DMS53 treated with DMSO at 0.1 percent for 48 hours (cell line): ENCODE measurements around the gene NAP1L4.
"Not testable (repeated sequence)": the region's sequence is repeated elsewhere in the genome, so short reads cannot be mapped to it uniquely, and the experiment has no call there.

Source experiments
- DNase-seq: peaks from one replicate; lab custom pipeline; 2025; ENCODE audit not compliant: unreplicated experiment; lab: John Stamatoyannopoulos, UW

NAP1L4 gene

GRCh38 chr11:2940147-2940920 lies 51.8 kb downstream of the NAP1L4 start:
- peak; percentile 86 for DNase-seq

- DNase-seq, result not testable (repeated sequence)
Observed at GRCh38 chr11:2938458-2939418, 53.4 kb downstream of the NAP1L4 start.

DNA sequence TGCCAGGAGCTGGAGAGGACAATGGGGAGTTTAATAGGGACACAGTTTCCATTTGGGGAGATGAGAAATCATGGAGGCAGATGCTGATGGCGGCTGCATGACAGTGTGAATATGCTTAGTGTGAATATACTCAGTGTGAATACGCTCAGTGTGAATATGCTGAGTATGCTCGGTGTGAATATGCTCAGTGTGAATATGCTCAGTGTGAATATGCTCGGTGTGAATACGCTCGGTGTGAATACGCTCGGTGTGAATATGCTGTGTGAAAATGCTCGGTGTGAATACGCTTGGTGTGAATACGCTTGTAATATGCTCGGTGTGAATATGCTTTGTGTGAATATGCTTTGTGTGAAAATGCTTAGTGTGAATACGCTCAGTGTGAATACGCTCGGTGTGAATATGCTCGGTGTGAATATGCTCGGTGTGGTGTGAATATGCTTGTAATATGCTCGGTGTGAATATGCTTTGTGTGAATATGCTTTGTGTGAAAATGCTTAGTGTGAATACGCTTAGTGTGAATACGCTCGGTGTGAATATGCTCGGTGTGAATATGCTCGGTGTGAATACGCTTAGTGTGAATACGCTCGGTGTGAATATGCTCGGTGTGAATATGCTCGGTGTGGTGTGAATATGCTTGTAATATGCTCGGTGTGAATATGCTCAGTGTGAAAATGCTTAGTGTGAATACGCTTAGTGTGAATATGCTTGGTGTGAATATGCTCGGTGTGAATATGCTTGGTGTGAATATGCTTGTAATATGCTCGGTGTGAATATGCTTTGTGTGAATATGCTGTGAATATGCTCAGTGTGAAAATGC lies 54.3 kb downstream of the NAP1L4 start:
- DNase-seq, result not testable (repeated sequence)

DNA sequence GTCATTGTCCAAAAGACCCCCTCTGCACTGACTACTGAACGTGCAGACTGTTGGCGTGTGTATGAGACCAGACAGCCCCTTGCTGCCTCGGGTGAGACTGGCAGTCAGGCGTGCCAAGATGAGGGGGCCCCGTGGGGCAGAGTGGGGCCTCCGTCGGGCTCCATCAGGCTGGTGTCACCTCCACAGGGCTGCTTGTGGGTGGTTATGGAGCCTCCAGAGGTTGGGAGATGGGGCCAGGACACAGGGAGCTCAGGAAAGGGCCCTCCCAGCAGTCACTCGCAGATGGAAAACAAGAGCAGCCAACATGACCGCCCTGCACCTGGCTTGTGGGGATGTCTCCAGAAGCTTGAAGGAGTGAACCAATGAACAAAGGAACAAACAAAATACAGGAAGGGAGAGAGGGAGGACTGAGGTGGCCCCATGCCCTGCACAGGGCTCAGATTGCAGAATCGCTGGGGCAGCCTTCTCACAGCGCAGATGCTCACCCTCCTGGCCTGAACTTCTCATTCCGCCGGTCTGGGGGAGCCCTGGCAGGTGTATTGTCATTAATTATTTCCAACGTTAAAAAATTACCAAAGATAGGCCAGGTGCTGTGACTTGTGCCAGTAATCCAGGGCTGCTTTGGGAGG lies 57.4 kb downstream of the NAP1L4 start:
- no peak for DNase-seq

GRCh38 chr11:2934021-2934550 lies 58.0 kb downstream of the NAP1L4 start:
- DNase-seq, result no peak

- DNase-seq, result peak; percentile 78
Observed at GRCh38 chr11:2933375-2934020, 58.6 kb downstream of the NAP1L4 start.

- DNase-seq, result peak; percentile 19
Observed at GRCh38 chr11:2932850-2933251, 59.3 kb downstream of the NAP1L4 start.

DNA sequence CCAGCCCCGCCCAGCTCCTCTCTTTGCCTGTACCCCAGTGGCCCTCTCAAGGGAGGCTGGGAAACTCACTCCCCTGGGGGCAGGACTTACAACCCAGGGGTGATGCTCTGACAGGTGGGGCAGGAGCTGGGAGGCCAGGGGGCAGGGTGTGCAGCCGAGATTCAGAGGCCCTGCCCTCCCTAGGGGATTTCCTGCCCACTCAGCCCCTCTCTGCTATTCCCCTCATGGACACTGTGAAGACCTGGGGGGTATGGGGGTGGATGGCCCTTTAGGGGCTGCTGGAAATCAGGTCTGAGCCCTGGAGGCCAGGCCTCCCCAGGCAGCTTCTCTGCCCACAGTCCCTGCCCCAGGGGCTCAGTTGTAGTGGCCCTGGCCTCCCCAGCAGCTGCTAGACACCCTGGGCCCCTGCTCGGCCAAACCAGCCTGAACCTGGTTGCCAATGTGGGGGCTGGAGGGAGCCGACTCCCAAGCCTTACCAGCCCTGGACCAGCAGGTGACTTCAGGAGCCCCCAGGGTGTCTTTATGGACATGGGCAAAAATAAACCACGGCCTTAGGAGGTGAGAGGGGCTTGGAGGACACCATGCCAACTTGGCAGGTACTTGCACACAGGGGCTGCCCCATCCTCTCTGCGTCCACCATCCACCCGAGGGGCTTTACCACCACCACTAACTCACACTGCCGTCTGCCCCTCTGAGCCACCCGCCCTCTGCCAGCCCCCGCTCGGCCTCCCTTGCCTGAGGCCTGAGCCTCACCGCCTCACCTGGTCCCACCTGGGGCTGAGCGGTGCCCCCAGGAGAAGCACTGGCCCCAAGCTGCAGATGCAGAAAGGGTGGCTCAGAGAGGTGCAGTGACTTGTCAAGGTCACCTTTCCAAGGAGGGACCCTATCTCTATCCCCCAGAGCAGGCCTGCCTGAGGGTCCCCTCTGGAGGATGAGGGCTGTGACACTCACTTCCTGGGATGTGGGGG lies 60.1 kb downstream of the NAP1L4 start:
- DNase-seq, result no peak

DNA sequence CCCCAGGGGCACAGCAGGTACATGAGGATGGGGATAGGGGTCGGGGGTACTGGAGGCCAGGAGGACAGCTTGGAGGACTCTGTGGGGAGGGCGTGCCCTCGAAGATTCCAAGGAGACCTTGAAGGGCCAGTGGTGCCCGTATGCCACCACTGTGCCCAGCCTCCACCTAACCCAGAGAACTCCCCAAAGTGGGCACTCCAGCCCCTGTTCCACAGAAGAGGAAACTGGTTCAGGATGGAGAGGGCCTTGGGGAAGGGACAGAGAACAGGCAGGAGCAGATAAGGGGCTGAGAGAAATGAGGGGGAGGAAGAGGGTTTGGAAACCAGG lies 60.7 kb downstream of the NAP1L4 start:
- no peak for DNase-seq

- peak; percentile 86 for DNase-seq
Observed at GRCh38 chr11:2930704-2931419, 61.3 kb downstream of the NAP1L4 start.

- peak; percentile 80 for DNase-seq
Observed at GRCh38 chr11:2929950-2930703, 62.0 kb downstream of the NAP1L4 start.

DNA sequence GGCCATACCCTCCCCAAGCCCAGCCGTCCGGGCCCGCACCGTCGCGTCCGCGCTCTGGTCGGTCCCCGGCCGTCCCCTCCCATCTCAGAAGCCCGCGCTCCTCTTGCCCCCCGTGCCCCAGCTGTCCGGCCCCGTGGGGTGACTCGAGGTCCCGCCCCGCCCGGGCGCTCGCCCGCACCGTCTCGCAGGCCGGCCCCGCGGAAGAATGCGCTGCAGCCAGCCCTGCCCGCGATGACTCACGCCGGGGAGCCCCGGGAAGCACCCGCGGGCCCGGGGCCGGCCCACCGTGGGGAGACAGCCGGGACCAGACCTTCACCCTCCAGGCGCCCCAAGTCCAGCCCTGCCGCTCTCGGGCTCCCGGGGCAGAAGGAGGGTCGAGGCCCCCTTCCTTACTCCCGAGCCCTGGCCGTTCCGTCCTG lies 62.6 kb downstream of the NAP1L4 start:
- DNase-seq, result peak; percentile 60

- peak; percentile 60 for DNase-seq
Observed at GRCh38 chr11:2928605-2929530, 63.3 kb downstream of the NAP1L4 start, which contains the start of gene PHLDA2. Gene PHLDA2, minus strand, starts transcription at chr11:2929420. Its CDS starts 56 bp downstream, at chr11:2929364.

GRCh38 chr11:2927851-2928604 lies 64.1 kb downstream of the NAP1L4 start:
- peak; percentile 17 for DNase-seq

DNA sequence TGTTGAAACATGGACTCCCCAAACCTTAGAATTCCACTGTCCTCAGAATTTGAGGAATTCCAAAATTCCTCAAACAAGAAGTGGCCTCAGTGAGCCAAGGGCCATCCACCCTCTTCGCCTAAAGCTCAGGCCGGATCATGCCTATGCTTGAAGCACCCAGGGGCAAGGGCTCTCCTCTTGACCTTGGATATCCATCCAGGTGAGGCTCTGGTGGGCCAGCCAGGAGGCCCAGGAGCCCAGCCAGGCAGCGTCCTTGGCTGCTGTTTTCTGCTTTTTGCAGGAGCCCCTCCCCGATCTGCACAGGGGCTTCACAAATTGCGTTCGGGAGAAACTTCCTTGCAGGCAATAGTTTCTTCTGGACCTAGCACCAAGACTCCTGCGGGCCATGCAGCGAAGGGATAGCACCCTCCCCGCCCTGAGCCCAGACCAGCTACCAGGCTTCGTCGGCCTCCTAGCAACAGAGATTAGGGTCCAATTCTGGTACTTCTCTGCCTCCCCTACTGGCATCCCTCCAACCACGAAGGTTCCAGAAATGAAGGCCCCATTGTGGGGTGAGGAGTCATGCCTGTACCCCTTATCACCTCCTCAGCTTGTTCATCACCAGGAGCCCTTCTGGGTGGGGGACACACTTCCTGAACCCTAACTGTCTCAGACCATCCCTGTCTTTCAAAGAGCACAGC lies 64.9 kb downstream of the NAP1L4 start:
- DNase-seq, result no peak
